Transverse colon (tissue), 4 donors: Measurements from ENCODE around the gene ARHGEF26. TPM values are rescaled to one million over a fixed set of nuclear protein-coding genes. Genes with fewer than 3 reads are reported as not detected.

Source experiments
- DNase-seq: peaks from one replicate; pipeline ENCODE4 v3.0.0-alpha.2; 2019
- H3K27ac ChIP-seq, 4 donors: fragments of 200-600 bp; sonication (generic); 2 replicates each; pipeline ENCODE4 v1.5.1; 2016 to 2018; ENCODE audit warnings: inconsistent platforms in 4 of 4
- H3K27me3 ChIP-seq: fragments of 200-600 bp; sonication (generic); 2 replicates; pipeline ENCODE4 v1.5.1; 2017; ENCODE audit warnings: inconsistent platforms
- H3K36me3 ChIP-seq, 4 donors: fragments of 200-600 bp; sonication (generic); 2 replicates each; pipeline ENCODE4 v1.5.1; 2017 to 2019; ENCODE audit warnings: inconsistent platforms in 4 of 4
- H3K4me1 ChIP-seq, 4 donors: fragments of 200-600 bp; sonication (generic); 2 replicates each; pipeline ENCODE4 v1.5.1; 2017 to 2020; ENCODE audit warnings: inconsistent platforms in 4 of 4
- H3K4me3 ChIP-seq, 4 donors: fragments of 200-600 bp; sonication (generic); 1 replicate in 1 of 4; 2 replicates in 3 of 4; pipeline versions ENCODE4 v1.5.1 to v1.6.1; 2017 to 2019; ENCODE audit warnings: inconsistent platforms in 4 of 4
- H3K9me3 ChIP-seq, 2 donors: fragments of 200-600 bp; sonication (generic); 2 replicates each; pipeline ENCODE4 v1.5.1; 2017 to 2019; ENCODE audit warnings: inconsistent platforms in 2 of 2
- EP300 ChIP-seq: sonication (generic); formaldehyde crosslinking; IDR thresholded peaks from one replicate; pipeline ENCODE4 v1.6.1; 2017; ENCODE audit warnings: antibody characterized with exemption, low read depth
- POLR2A ChIP-seq: fragments of 450-650 bp; IDR thresholded peaks from one replicate; pipeline ENCODE4 v1.6.1; 2016; ENCODE audit warnings: antibody characterized with exemption, mild to moderate bottlenecking, moderate library complexity
- POLR2AphosphoS5 ChIP-seq, 3 donors: sonication (generic); formaldehyde crosslinking; IDR thresholded peaks; one replicate each; pipeline ENCODE4 v1.6.1; 2016; ENCODE audit warnings: antibody characterized with exemption in 3 of 3
- WGBS, 2 donors: methylation state at CpG; one replicate each; pipeline ENCODE4 v1.1.5; 2018; ENCODE audit warnings: low coverage in 1 of 2; 5-methylcytosine and 5-hydroxymethylcytosine counted together
- in situ Hi-C, 4 donors: fragments of 200-750 bp; cut with MboI; loops; one replicate each; pipeline versions ENCODE4 v1.15.0 to v1.15.1; 2017; ENCODE audit warnings: low sequenced_read_pairs in 3 of 4, low pct_ligation_motif_present in 1 of 4, low pct_unique_long_range_greater_than_20kb in 1 of 4
- intact Hi-C: fragments of 100-400 bp; cut with DNase I; formaldehyde crosslinking; loops from one replicate; pipeline ENCODE4 v1.15.1; 2023; ENCODE audit warnings: low total_unique reads
- total RNA-seq, 4 donors: library from RNA; depleted of rRNA; stranded (reverse); fragments of >200 nt; gene quantifications; one replicate each; pipeline ENCODE4 v1.1.0, GENCODE V29; 2016
- TF ChIP-seq, protein P1 (sequence below), 5 experiments: fragments of 200-600 bp in 3 of 5; fragments of 450-650 bp in 2 of 5; sonication (generic) in 3 of 5; IDR thresholded peaks; 1 replicate in 2 of 5; 2 replicates in 3 of 5; pipeline ENCODE4 v1.5.1; 2016 to 2017; ENCODE audit warnings: antibody characterized with exemption in 5 of 5, inconsistent platforms in 3 of 5, mild to moderate bottlenecking in 2 of 5, moderate library complexity in 1 of 5

Gene ARHGEF26
- total RNA-seq, 4 donors from 2014 or later: 8.6 to 15.0 (median 13.2) TPM

GRCh38 chr3:154235330-154235729 is 114.1 kb downstream of the ARHGEF26 start:
- DNase-seq: no peak
- no peaks in the 10 kb centered on the region for H3K27me3 ChIP-seq
- intact Hi-C loops (no loop called here), in situ Hi-C loops (no loop called here)
- 85 to 95% methylated on average over 1 of the region's 1 CpG for WGBS, 2 donors
- H3K4me1 ChIP-seq: no peaks in the 10 kb centered on the region
- no peaks in the 10 kb centered on the region for H3K9me3 ChIP-seq
- no peak overlapping the region for H3K27ac ChIP-seq
- H3K4me3 ChIP-seq: no peak overlapping the region
- peaks cover 0 to under 1% (median 0%) of the 10 kb centered on the region in 4 donors for H3K36me3 ChIP-seq
- TF ChIP-seq POLR2A (no peak), POLR2AphosphoS5 (IDR thresholded peaks at IDR 0.05) (no peak), EP300 (no peak)
- TF ChIP-seq, protein P1, sequence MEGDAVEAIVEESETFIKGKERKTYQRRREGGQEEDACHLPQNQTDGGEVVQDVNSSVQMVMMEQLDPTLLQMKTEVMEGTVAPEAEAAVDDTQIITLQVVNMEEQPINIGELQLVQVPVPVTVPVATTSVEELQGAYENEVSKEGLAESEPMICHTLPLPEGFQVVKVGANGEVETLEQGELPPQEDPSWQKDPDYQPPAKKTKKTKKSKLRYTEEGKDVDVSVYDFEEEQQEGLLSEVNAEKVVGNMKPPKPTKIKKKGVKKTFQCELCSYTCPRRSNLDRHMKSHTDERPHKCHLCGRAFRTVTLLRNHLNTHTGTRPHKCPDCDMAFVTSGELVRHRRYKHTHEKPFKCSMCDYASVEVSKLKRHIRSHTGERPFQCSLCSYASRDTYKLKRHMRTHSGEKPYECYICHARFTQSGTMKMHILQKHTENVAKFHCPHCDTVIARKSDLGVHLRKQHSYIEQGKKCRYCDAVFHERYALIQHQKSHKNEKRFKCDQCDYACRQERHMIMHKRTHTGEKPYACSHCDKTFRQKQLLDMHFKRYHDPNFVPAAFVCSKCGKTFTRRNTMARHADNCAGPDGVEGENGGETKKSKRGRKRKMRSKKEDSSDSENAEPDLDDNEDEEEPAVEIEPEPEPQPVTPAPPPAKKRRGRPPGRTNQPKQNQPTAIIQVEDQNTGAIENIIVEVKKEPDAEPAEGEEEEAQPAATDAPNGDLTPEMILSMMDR (IDR thresholded peaks at IDR 0.05): no peak

DNA sequence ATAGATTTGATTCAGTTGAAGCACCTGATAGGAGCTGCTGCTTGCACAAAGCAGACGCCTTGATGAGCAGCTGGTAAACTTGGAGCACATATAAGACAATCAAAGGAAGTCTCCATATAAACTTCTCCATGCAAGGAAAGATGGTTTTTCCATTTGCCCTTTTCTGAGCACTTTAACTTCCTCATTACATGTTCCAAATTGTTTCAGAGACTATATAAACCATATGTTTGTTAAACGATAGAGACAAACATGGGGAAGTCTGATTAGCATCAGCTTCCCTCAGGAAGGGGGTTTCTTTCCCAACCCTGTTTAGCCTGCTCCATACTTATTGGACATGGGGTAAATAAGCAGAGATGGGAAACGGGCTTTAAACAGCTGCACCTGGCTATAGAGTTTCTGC is 115.1 kb downstream of the ARHGEF26 start:
- in situ Hi-C loops: no loop called here
- no peak for DNase-seq
- TF ChIP-seq POLR2A (no peak), POLR2AphosphoS5 (IDR thresholded peaks at IDR 0.05) (no peak), EP300 (no peak)
- TF ChIP-seq, protein P1 (IDR thresholded peaks at IDR 0.05): no peak
- Histone ChIP-seq H3K27ac (no peak overlapping the region), H3K9me3 (no peaks in the 10 kb centered on the region), H3K4me1 (no peaks in the 10 kb centered on the region), H3K27me3 (no peaks in the 10 kb centered on the region), H3K36me3 (peaks cover 0 to 6% (median 0%) of the 10 kb centered on the region in 4 donors), H3K4me3 (no peak overlapping the region)
- intact Hi-C loops: no loop called here
- 39 to 52% methylated on average over 3 of the region's 3 CpGs for WGBS, 2 donors

DNA sequence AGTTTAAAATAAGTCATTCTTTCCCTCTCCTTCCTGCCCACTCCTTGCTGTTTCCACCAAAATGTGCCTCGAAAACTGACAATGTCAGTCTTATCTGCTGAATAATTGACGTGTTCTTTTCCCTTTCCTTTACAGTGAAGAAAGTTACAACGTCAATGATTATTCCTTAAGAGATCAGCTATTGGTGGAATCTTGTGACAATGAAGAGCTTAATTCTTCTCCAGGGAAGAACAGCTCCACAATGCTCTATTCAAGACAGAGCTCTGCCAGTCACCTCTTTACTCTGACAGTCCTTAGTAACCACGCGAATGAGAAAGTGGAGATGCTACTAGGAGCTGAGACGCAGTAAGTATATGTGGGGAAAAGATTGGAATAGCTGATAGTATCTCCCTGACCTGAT is 119.0 kb downstream of the ARHGEF26 start:
- WGBS, 2 donors: 88 to 95% methylated on average over 6 of the region's 6 CpGs
- intact Hi-C loops: no loop called here
- no peak for DNase-seq
- no peaks in the 10 kb centered on the region for H3K27me3 ChIP-seq
- no peaks in the 10 kb centered on the region for H3K9me3 ChIP-seq
- no peak overlapping the region for H3K27ac ChIP-seq
- H3K4me1 ChIP-seq: no peaks in the 10 kb centered on the region
- no peak for TF ChIP-seq POLR2AphosphoS5 (IDR thresholded peaks at IDR 0.05)
- TF ChIP-seq, protein P1 (IDR thresholded peaks at IDR 0.05): no peak
- no peak for TF ChIP-seq POLR2A
- TF ChIP-seq EP300: no peak
- in situ Hi-C loops: no loop called here
- H3K4me3 ChIP-seq: no peak overlapping the region
- H3K36me3 ChIP-seq: peaks cover 0 to 6% (median 0%) of the 10 kb centered on the region in 4 donors

- Histone ChIP-seq H3K4me1 (no peaks in the 10 kb centered on the region), H3K27ac (no peak overlapping the region), H3K27me3 (no peaks in the 10 kb centered on the region), H3K9me3 (no peaks in the 10 kb centered on the region), H3K4me3 (no peak overlapping the region), H3K36me3 (peaks cover 0 to 6% (median 0%) of the 10 kb centered on the region in 4 donors)
- DNase-seq: no peak
- 88 to 100% methylated on average over 1 to 5 of the region's 5 CpGs for WGBS, 2 donors
- in situ Hi-C loops: no loop called here
- TF ChIP-seq POLR2AphosphoS5 (IDR thresholded peaks at IDR 0.05): no peak
- TF ChIP-seq, protein P1 (IDR thresholded peaks at IDR 0.05): no peak
- no peak for TF ChIP-seq POLR2A
- no peak for TF ChIP-seq EP300
- intact Hi-C loops: no loop called here
Observed at GRCh38 chr3:154241496-154241895, 120.3 kb downstream of the ARHGEF26 start.
